NOMO-1 treated with DMSO at 0.1 percent for 48 hours (cell line): ENCODE results near the gene ARHGAP10.

Experiments used
- DNase-seq: peaks from one replicate; lab custom pipeline; 2025; ENCODE audit not compliant: unreplicated experiment; lab: John Stamatoyannopoulos, UW

ARHGAP10 gene

GRCh38 chr4:147844781-147845180, 112.9 kb downstream of the ARHGAP10 start:
- no peak for DNase-seq

GRCh38 chr4:147846318-147847155, 114.6 kb downstream of the ARHGAP10 start:
- no peak for DNase-seq

- no peak for DNase-seq
Measured at GRCh38 chr4:147847751-147848590, 116.1 kb downstream of the ARHGAP10 start.

- no peak for DNase-seq
Measured at GRCh38 chr4:147848634-147849033, 116.7 kb downstream of the ARHGAP10 start.

- DNase-seq = no peak
Measured at GRCh38 chr4:147851135-147851534, 119.2 kb downstream of the ARHGAP10 start.

GRCh38 chr4:147853706-147854105, 121.8 kb downstream of the ARHGAP10 start:
- DNase-seq = no peak

GRCh38 chr4:147854154-147854553, 122.3 kb downstream of the ARHGAP10 start:
- DNase-seq = no peak

GRCh38 chr4:147855571-147856009, 123.7 kb downstream of the ARHGAP10 start:
- no peak for DNase-seq

- no peak for DNase-seq
Measured at GRCh38 chr4:147860960-147861359, 129.1 kb downstream of the ARHGAP10 start.

GRCh38 chr4:147862043-147862692, 130.3 kb downstream of the ARHGAP10 start:
- DNase-seq = no peak

GRCh38 chr4:147863111-147863747, 131.3 kb downstream of the ARHGAP10 start:
- no peak for DNase-seq

GRCh38 chr4:147863808-147864472, 132.1 kb downstream of the ARHGAP10 start:
- DNase-seq = no peak

- no peak for DNase-seq
Measured at GRCh38 chr4:147864607-147865006, 132.7 kb downstream of the ARHGAP10 start.

GRCh38 chr4:147865926-147866325, 134.0 kb downstream of the ARHGAP10 start:
- DNase-seq = no peak

- DNase-seq = peak; percentile 80
Measured at GRCh38 chr4:147866532-147867271, 134.8 kb downstream of the ARHGAP10 start.

- DNase-seq = no peak
Measured at GRCh38 chr4:147874109-147874508, 142.2 kb downstream of the ARHGAP10 start.

GRCh38 chr4:147877308-147877771, 145.5 kb downstream of the ARHGAP10 start:
- no peak for DNase-seq

GRCh38 chr4:147879676-147880075, 147.8 kb downstream of the ARHGAP10 start:
- no peak for DNase-seq

- no peak for DNase-seq
Measured at GRCh38 chr4:147880511-147880910, 148.6 kb downstream of the ARHGAP10 start.

GRCh38 chr4:147884536-147884935, 152.6 kb downstream of the ARHGAP10 start:
- no peak for DNase-seq
